PC-9 (cell line): ENCODE results near the gene DVL2. TPM values are rescaled to one million over a fixed set of nuclear protein-coding genes. Genes with fewer than 3 reads are reported as not detected.

Source experiments
- BruUV-seq: library from RNA; stranded (reverse); fragments of 400-500 nt; replicated peaks from 2 replicates; lab custom pipeline; 2021; lab: Mats Ljungman, UMichigan
- CTCF ChIA-PET: fragments of 300-600 bp; sonication (Branson Sonifier 250); formaldehyde crosslinking; loops from one replicate; lab custom pipeline; 2022; ENCODE audit warnings: antibody characterized with exemption; lab: Charles Lee
- POLR2A ChIA-PET: fragments of 300-600 bp; sonication (Branson Sonifier 250); formaldehyde crosslinking; loops from one replicate; lab custom pipeline; 2022; ENCODE audit warnings: antibody characterized with exemption; ENCODE audit not compliant: unreplicated experiment; lab: Charles Lee
- DNase-seq, 2 experiments: peaks; one replicate each; pipeline versions ENCODE4 v3.0.0 to v3.0.0-alpha.2; 2015 to 2022; ENCODE audit warnings: mixed read lengths in 1 of 2
- H2AFZ ChIP-seq: fragments of 200-600 bp; sonication (generic); 2 replicates; pipeline ENCODE4 v1.8.1; 2017; ENCODE audit warnings: antibody characterized with exemption
- H3F3A ChIP-seq: fragments of 200-600 bp; sonication (generic); 2 replicates; pipeline ENCODE4 v1.8.1; 2017; ENCODE audit warnings: antibody characterized with exemption, mild to moderate bottlenecking, low read depth; ENCODE audit not compliant: insufficient read depth
- H3K27ac ChIP-seq: fragments of 200-600 bp; sonication (generic); 2 replicates; pipeline ENCODE4 v1.6.1; 2016; ENCODE audit warnings: mixed run types
- H3K27me3 ChIP-seq: fragments of 200-600 bp; sonication (generic); 2 replicates; pipeline ENCODE4 v1.6.1; 2016; ENCODE audit warnings: low read depth, mixed run types; ENCODE audit not compliant: insufficient read depth
- H3K36me3 ChIP-seq: fragments of 200-600 bp; sonication (generic); 2 replicates; pipeline ENCODE4 v1.6.1; 2016; ENCODE audit warnings: low read depth, mixed run types
- H3K4me1 ChIP-seq: fragments of 200-600 bp; sonication (generic); replicated peaks from 2 replicates; pipeline ENCODE4 v1.6.1; 2016; ENCODE audit warnings: mixed run types; ENCODE audit not compliant: insufficient read depth
- H3K4me2 ChIP-seq: fragments of 200-600 bp; sonication (generic); 2 replicates; pipeline ENCODE4 v1.6.1; 2017; ENCODE audit warnings: mixed run types
- H3K4me3 ChIP-seq: fragments of 200-600 bp; sonication (generic); 2 replicates; pipeline ENCODE4 v1.6.1; 2016; ENCODE audit warnings: mixed run types
- H3K79me2 ChIP-seq: fragments of 200-600 bp; sonication (generic); 2 replicates; pipeline ENCODE4 v1.6.1; 2017; ENCODE audit warnings: low read depth, mixed run types
- H3K9me2 ChIP-seq: fragments of 200-600 bp; sonication (generic); 2 replicates; pipeline ENCODE4 v1.8.1; 2017; ENCODE audit warnings: mild to moderate bottlenecking; ENCODE audit not compliant: insufficient read depth
- H3K9me3 ChIP-seq: fragments of 200-600 bp; sonication (generic); 2 replicates; pipeline ENCODE4 v1.8.1; 2016; ENCODE audit warnings: low read depth; ENCODE audit not compliant: insufficient read depth
- H4K20me1 ChIP-seq: fragments of 200-600 bp; sonication (generic); 2 replicates; pipeline ENCODE4 v1.8.1; 2017; ENCODE audit not compliant: insufficient read depth
- CTCF ChIP-seq: fragments of 200-600 bp; sonication (generic); conservative IDR thresholded peaks from 2 replicates; pipeline ENCODE4 v1.6.1; 2017; ENCODE audit warnings: mixed run types, antibody characterized with exemption, mild to moderate bottlenecking, moderate library complexity
- EZH2 ChIP-seq: fragments of 200-600 bp; sonication (generic); IDR thresholded peaks from 2 replicates; pipeline ENCODE4 v1.8.0; 2017; ENCODE audit warnings: antibody characterized with exemption, low read depth
- intact Hi-C: fragments of 100-400 bp; cut with micrococcal nuclease; formaldehyde crosslinking; loops from one replicate; pipeline ENCODE4 v1.10.0; 2022; ENCODE audit not compliant: unreplicated experiment
- total RNA-seq: library from RNA; stranded (reverse); gene quantifications from 2 replicates; pipeline ENCODE4 v1.2.3, GENCODE V29; 2021

DVL2 gene
- total RNA-seq, 1 experiment from 2014 or later: 86.8 TPM

- no peak for TF ChIP-seq EZH2
- TF ChIP-seq CTCF: no peak
- ChIA-PET CTCF (no interaction called here), POLR2A (no interaction called here)
- H3K36me3 ChIP-seq: peaks cover 36% of the 10 kb centered on the region
- BruUV-seq: no TSS peak
- H3K4me3 ChIP-seq: no peak overlapping the region
- H4K20me1 ChIP-seq: peaks cover 35% of the 10 kb centered on the region
- peaks cover 47% of the 10 kb centered on the region; the same call in 1 of the 2 replicates for H3F3A ChIP-seq
- H2AFZ ChIP-seq: no peak overlapping the region
- intact Hi-C loops: no loop called here
- no peak overlapping the region for H3K4me2 ChIP-seq
- no peak overlapping the region for H3K27ac ChIP-seq
- H3K27me3 ChIP-seq: no peaks in the 10 kb centered on the region
- no peak for DNase-seq
- no peaks in the 10 kb centered on the region for H3K9me3 ChIP-seq
- peaks cover 45% of the 10 kb centered on the region for H3K79me2 ChIP-seq
- peaks cover 13% of the 10 kb centered on the region for H3K4me1 ChIP-seq
- H3K9me2 ChIP-seq: no peaks in the 10 kb centered on the region
These were observed 7.3 kb downstream of the DVL2 start for GRCh38 chr17:7226721-7227710.

GRCh38 chr17:7225711-7226331 lies 8.5 kb downstream of the DVL2 start:
- CTCF ChIA-PET: no interaction called here
- Histone ChIP-seq H4K20me1 (peaks cover 35% of the 10 kb centered on the region), H3K27me3 (no peaks in the 10 kb centered on the region), H3K4me3 (no peak overlapping the region), H3K4me2 (no peak overlapping the region), H3K9me3 (no peaks in the 10 kb centered on the region), H3F3A (peaks cover 59% of the 10 kb centered on the region), H2AFZ (no peak overlapping the region), H3K4me1 (peaks cover 18% of the 10 kb centered on the region), H3K27ac (no peak overlapping the region), H3K79me2 (peaks cover 45% of the 10 kb centered on the region), H3K9me2 (no peaks in the 10 kb centered on the region), H3K36me3 (peaks cover 46% of the 10 kb centered on the region)
- DNase-seq: no peak
- BruUV-seq: no TSS peak
- no peak for TF ChIP-seq EZH2
- TF ChIP-seq CTCF: no peak
- POLR2A ChIA-PET: interaction anchor here (1.2 kb wide), 1 partner anchor 55 kb away, joined by 4 read pairs; the partner anchor contains the start of gene SLC2A4
- intact Hi-C loops: no loop called here

- no peak overlapping the region for H3K4me2 ChIP-seq
- ChIA-PET CTCF (no interaction called here), POLR2A (interaction anchor here (0.7 to 1.2 kb wide), 2 partner anchors 9 to 56 kb away, joined by 4 to 5 read pairs; partner anchors contain the start of gene SLC2A4)
- no peak for TF ChIP-seq EZH2
- no peak for TF ChIP-seq CTCF
- H3K4me1 ChIP-seq: peaks cover 20% of the 10 kb centered on the region
- DNase-seq: no peak
- H3K9me3 ChIP-seq: no peaks in the 10 kb centered on the region
- BruUV-seq: no TSS peak
- intact Hi-C loops: loop anchor here (5.0 kb wide), 1 partner anchor 83 kb away; the partner anchor contains the start of gene EIF5A
- peaks cover 36% of the 10 kb centered on the region for H3K36me3 ChIP-seq
- H4K20me1 ChIP-seq: peaks cover 36% of the 10 kb centered on the region
- no peaks in the 10 kb centered on the region for H3K27me3 ChIP-seq
- H3K9me2 ChIP-seq: no peaks in the 10 kb centered on the region
- peaks cover 67% of the 10 kb centered on the region for H3F3A ChIP-seq
- H2AFZ ChIP-seq: no peak overlapping the region
- no peak overlapping the region for H3K27ac ChIP-seq
- peaks cover 35% of the 10 kb centered on the region for H3K79me2 ChIP-seq
- H3K4me3 ChIP-seq: no peak overlapping the region
These were observed 9.6 kb downstream of the DVL2 start for GRCh38 chr17:7224661-7225111.
